Right renal cortex interstitium (tissue), 3 donors: ENCODE results near the gene INVS. TPM values are rescaled to one million over a fixed set of nuclear protein-coding genes. Genes with fewer than 3 reads are reported as not detected.
"Not testable (repeated sequence)": the region's sequence is repeated elsewhere in the genome, so short reads cannot be mapped to it uniquely, and the experiment has no call there.

Experiments used
- DNase-seq, 3 donors: peaks; one replicate each; pipeline ENCODE4 v3.0.0-alpha.2; 2013; ENCODE audit warnings: low read depth in 3 of 3, low spot score in 2 of 3
- polyA plus RNA-seq, 3 donors: library from polyadenylated mRNA; unstranded; fragments of 120-200 nt; gene quantifications; one replicate each; pipeline ENCODE4 v1.2.1, GENCODE V29; 2013; ENCODE audit not compliant: insufficient read length in 3 of 3

INVS gene
- polyA plus RNA-seq, 3 donors: 16.5 to 19.1 (median 18.3) TPM

DNA sequence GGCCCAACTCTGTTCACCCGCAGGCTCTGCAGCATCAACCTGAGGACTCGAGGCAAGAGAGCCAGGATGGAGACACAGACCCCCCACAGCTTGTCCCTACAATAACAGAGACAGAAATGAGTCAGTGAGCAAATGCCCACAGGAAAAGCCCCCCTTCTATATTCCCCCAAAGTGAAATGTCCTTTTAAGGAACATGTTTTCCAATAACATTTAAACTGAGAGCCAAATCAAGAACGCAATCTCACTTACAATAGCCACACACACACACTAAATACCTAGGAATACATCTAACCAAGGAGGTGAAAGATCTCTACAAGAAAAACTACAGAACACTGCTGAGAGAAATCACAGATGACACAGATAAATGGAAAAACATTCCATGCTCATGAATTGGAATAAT lies 204.7 kb downstream of the INVS start:
- no peak for DNase-seq

- DNase-seq: no peak
Measured at GRCh38 chr9:100306283-100306682, 207.2 kb downstream of the INVS start.

- DNase-seq: no peak
Measured at GRCh38 chr9:100307080-100307479, 208.0 kb downstream of the INVS start.

GRCh38 chr9:100308965-100309564 lies 210.0 kb downstream of the INVS start:
- no peak for DNase-seq

- DNase-seq: no peak
Measured at GRCh38 chr9:100309992-100310391, 210.9 kb downstream of the INVS start.

DNA sequence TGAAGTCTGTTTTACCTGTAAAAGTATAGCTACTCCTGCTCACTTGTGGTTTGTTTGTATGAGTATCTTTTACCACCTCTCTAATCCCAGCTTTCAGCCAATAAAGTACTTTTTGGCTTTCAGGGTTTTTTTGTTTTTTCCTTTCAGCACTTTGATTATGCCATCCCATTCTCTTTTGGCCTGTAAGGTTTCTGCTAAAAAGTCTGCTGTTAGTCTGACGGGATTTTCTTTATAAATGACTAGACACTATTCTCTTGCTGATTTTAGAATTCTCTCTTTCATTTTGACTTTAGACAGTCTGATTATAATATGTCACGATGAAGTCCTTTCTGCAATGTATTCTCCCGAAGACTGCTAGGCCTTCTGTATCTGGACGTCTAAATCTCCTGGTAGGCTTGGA lies 216.5 kb downstream of the INVS start:
- DNase-seq: no peak

DNA sequence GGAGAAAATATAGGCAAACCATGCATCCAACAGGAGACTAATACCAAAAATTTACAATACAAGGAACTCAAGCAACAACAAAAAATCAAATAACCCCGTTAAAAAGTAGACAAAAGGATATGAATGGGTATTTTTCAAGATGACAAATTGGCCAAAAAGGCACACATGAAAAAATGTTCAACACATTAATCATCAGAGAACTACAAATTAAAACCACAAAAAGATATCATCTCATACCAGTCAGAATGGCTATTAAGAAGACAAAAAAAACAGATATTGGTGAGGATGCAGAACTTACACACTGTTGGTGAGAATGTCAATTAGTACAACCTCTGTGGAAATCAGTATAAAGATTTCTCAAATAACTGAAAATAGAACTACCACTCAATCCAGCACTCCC lies 218.7 kb downstream of the INVS start:
- no peak for DNase-seq

- DNase-seq: peak in 1 of 3 donors; percentile 15
Measured at GRCh38 chr9:100322954-100323536, 224.0 kb downstream of the INVS start.

DNA sequence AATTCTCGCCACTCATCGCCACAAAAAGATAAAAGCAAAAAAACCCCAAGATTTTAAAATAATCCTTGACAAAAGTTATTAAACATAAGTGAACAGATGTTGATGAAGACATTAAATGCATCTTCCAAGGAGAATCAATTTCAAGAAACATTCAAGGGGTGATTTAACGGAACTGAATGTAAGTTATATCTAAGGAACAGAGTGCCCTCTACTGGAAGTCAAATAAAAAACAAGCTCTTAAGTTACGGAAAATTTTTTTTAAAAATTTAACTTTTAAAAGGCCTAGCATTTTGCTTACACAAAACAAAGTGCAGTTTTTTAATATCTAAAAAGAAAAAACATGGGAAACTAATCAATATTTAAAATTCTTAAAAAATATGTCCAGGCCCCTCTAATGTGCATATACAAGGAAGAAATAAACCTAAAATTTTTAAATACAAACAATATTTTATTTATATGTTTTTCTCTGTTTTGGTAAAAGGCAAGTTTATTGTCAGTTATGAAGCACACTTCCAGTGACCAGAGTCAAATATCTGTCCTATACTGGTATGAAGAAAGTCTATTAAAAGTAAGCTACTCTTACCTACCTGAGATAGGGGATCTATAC lies 225.7 kb downstream of the INVS start:
- DNase-seq: peak in 1 of 3 donors; percentile 3

- not testable (repeated sequence) for DNase-seq
Measured at GRCh38 chr9:100338736-100339135, 239.7 kb downstream of the INVS start.

GRCh38 chr9:100340224-100340623 lies 241.2 kb downstream of the INVS start:
- no peak for DNase-seq

GRCh38 chr9:100341889-100342288 lies 242.8 kb downstream of the INVS start:
- no peak for DNase-seq

- DNase-seq: no peak
Measured at GRCh38 chr9:100346836-100347235, 247.8 kb downstream of the INVS start.

DNA sequence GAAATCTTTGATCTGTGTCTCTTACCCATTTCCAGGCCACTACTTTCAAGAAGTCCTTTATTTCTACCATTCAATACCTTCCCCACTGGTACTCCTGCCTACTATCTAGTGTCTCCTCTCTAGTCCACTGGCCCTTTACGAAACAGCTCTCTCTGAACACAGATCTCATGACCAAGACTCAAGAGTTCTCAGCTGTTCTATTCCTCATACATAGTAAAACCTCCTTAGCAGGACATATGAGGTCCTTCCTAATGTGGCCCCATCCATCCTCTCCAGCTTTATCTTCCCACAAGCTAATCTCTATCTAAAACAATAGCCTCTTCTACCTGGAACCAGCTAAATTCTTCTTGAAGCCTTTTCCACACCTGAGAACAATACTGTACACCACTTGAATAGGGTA lies 251.1 kb downstream of the INVS start:
- no peak for DNase-seq

Other genes starting within 250 kb of the INVS start
- gene STX17, start 192.6 kb upstream of the INVS start, polyA plus RNA-seq: 10 to 100 TPM; 27.0 to 31.7 (median 28.5) TPM
- gene ERP44, start 243 bp upstream of the INVS start, polyA plus RNA-seq: 10 to 100 TPM; 39.8 to 43.6 (median 40.0) TPM